ENCODE measurements around the gene HSPA1A. TPM values are rescaled to one million over a fixed set of nuclear protein-coding genes. Genes with fewer than 3 reads are reported as not detected.
"Not testable (repeated sequence)": the region's sequence is repeated elsewhere in the genome, so short reads cannot be mapped to it uniquely, and the experiment has no call there.

HSPA1A gene
- total and polyA plus RNA-seq, 3 donors from 2014 or later, result 90.4 to 151 (median 113) TPM

DNA sequence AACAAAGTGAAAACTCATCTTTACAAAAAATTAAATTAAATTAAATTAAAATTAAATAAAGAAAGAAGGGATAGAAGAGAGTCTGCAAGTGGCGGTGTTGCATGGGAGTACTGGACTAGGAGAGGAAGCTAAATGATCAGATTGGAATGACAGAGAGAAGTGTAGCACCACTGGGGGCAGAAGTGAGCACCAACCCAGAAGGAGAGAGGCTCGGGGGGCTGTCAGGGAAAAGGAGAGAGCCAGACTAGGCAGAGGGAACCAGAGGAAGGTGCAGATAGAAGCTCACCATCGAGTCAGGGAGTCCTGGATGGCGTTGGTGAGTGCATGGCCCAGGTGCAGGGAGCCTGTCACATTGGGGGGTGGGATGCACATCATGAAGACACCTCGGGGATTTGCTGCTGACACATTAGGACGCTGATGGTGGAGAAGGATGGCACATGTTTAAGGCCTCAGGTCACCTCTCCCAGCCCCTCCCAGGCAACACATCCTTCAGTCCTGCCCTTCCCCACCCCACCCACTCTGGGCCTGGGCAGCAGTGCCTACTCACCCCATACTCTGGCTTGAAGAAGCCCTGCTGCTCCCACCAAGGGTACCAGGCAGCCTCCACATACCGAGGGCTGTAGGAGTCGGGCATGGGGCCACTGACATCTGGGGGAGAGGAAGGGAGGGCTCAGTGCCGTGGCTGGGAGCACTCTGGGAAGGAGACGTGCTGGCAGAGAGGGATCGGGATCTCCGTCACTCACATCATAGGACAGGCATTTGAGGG is 23.8 kb upstream of the HSPA1A start:
- 60 to 68% methylated on average over 10 to 12 of the region's 12 CpGs for WGBS, 2 donors
- peak; percentile 60 for DNase-seq
- Histone ChIP-seq H3K27me3 (no peaks in the 10 kb centered on the region), H3K4me1 (peaks cover 13% of the 10 kb centered on the region), H3K27ac (no peak overlapping the region), H3K36me3 (ENCODE audit: low read depth, missing control alignments) (no peaks in the 10 kb centered on the region), H3K4me3 (no peak overlapping the region), H3K9me3 (no peaks in the 10 kb centered on the region)
- intact Hi-C loops (cut with DNase I; ENCODE audit: low total_unique reads), result no loop called here
- no peak for TF ChIP-seq POLR2A (IDR thresholded peaks at IDR 0.05)
- TF ChIP-seq, protein P1, sequence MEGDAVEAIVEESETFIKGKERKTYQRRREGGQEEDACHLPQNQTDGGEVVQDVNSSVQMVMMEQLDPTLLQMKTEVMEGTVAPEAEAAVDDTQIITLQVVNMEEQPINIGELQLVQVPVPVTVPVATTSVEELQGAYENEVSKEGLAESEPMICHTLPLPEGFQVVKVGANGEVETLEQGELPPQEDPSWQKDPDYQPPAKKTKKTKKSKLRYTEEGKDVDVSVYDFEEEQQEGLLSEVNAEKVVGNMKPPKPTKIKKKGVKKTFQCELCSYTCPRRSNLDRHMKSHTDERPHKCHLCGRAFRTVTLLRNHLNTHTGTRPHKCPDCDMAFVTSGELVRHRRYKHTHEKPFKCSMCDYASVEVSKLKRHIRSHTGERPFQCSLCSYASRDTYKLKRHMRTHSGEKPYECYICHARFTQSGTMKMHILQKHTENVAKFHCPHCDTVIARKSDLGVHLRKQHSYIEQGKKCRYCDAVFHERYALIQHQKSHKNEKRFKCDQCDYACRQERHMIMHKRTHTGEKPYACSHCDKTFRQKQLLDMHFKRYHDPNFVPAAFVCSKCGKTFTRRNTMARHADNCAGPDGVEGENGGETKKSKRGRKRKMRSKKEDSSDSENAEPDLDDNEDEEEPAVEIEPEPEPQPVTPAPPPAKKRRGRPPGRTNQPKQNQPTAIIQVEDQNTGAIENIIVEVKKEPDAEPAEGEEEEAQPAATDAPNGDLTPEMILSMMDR (IDR thresholded peaks at IDR 0.05), result peak in 2 of 3 experiments; percentile 39 to 46

DNA sequence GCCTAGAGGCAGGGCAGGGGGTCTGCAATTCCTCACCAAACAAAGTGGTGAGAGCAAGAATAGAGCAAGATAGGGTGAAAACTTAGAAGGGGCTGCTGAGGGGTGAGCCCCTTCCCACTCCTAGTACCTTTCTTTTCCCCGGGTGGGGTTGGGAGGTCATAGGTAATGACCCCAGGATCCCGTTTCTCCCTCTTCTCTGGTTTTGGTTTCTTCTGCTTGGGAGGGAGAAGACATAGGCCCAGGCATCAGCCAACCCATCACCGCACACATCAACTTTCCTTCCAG is 23.3 kb upstream of the HSPA1A start:
- intact Hi-C loops (cut with DNase I; ENCODE audit: low total_unique reads), result no loop called here
- H3K27ac ChIP-seq, result no peak overlapping the region
- TF ChIP-seq POLR2A (IDR thresholded peaks at IDR 0.05), result no peak
- TF ChIP-seq, protein P1 (IDR thresholded peaks at IDR 0.05), result no peak
- H3K27me3 ChIP-seq, result no peaks in the 10 kb centered on the region
- peaks cover 13% of the 10 kb centered on the region for H3K4me1 ChIP-seq
- H3K36me3 ChIP-seq (ENCODE audit: low read depth, missing control alignments), result no peaks in the 10 kb centered on the region
- no peaks in the 10 kb centered on the region for H3K9me3 ChIP-seq
- DNase-seq, result no peak
- H3K4me3 ChIP-seq, result no peak overlapping the region
- WGBS, 2 donors, result 78 to 80% methylated on average over 3 of the region's 3 CpGs

DNA sequence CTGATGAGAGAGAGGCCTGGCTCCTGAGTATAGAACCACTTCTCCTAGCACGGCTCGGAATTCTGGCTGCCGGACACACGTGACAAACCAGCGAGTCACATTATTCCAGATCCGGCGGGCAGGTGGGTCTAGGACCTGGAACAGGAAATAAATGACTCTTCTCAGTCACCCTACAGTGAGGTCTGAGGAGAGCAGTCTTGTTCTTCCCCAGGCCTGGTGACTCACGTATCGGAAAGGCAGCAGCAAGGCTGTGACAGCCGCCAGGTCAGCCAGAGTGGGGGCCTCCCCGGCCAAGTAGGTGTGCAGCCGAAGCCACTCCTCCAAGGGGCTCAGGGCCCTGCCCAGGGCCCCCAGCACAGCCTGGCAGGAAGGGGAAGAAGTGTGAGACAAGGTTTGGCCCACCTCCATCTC is 22.6 kb upstream of the HSPA1A start:
- WGBS, 2 donors, result 85 to 88% methylated on average over 9 to 12 of the region's 12 CpGs
- DNase-seq, result no peak
- Histone ChIP-seq H3K27ac (no peak overlapping the region), H3K4me3 (no peak overlapping the region), H3K9me3 (no peaks in the 10 kb centered on the region), H3K4me1 (peaks cover 13% of the 10 kb centered on the region), H3K27me3 (no peaks in the 10 kb centered on the region), H3K36me3 (ENCODE audit: low read depth, missing control alignments) (no peaks in the 10 kb centered on the region)
- intact Hi-C loops (cut with DNase I; ENCODE audit: low total_unique reads), result no loop called here
- TF ChIP-seq, protein P1 (IDR thresholded peaks at IDR 0.05), result no peak
- no peak for TF ChIP-seq POLR2A (IDR thresholded peaks at IDR 0.05)

DNA sequence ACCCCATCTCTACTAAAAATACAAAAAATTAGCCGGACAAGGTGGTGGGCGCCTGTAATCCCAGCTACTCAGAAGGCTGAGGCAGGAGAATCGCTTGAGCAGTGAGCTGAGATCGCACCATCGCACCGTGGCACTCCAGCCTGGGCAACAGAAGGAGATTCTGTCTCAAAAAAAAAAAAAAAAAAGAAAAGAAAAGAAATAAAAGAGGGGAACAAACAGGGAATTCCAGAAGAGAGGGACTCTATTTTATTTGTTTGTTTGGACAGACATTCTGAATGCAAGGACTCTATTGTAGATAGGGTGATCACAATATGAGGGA is 21.5 kb upstream of the HSPA1A start:
- DNase-seq; H3K27ac ChIP-seq; H3K9me3 ChIP-seq; H3K27me3 ChIP-seq; H3K4me3 ChIP-seq; intact Hi-C loops (cut with DNase I; ENCODE audit: low total_unique reads); H3K36me3 ChIP-seq (ENCODE audit: low read depth, missing control alignments): not testable (repeated sequence)
- WGBS, 2 donors, result 85 to 95% methylated on average over 6 of the region's 6 CpGs
- peaks cover 13% of the 10 kb centered on the region for H3K4me1 ChIP-seq

DNA sequence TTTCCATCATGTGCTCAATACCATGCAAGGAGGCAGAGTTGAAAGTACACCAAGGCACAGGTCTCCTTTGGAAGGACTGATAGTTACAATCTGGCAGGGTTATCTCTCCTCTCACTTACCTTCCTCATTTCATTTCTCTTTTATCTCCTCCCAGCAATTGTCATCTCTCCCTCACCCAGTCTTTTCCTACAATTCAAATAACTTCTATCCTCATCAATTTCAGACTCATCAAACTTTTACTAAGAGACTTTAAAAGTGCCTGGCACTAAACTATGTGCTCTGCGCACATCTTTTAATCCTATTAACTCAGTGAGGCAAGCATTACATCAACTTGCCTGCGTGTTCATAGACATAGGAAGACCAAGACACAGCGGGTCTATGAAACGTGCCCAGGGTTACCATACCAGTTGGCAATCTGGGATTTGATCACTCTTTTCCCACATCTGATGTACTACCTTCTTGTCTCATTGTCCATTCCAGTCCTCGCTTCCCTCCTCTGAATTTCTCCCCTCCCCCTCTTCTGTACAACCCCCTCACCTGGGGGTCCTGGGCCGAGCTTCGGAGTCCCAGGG is 21.0 kb upstream of the HSPA1A start:
- Histone ChIP-seq H3K27me3 (no peaks in the 10 kb centered on the region), H3K27ac (peak overlapping the region; percentile 71 to 97), H3K4me3 (peak overlapping the region; percentile 91 to 98), H3K36me3 (ENCODE audit: low read depth, missing control alignments) (no peaks in the 10 kb centered on the region), H3K9me3 (no peaks in the 10 kb centered on the region), H3K4me1 (peaks cover 13% of the 10 kb centered on the region)
- WGBS, 2 donors, result 11 to 14% methylated on average over 7 of the region's 7 CpGs
- TF ChIP-seq, protein P1 (IDR thresholded peaks at IDR 0.05), result no peak
- no peak for TF ChIP-seq POLR2A (IDR thresholded peaks at IDR 0.05)
- intact Hi-C loops (cut with DNase I; ENCODE audit: low total_unique reads), result no loop called here
- DNase-seq, result no peak

All from testis (tissue), 3 donors.